HCT116 (cell line): ENCODE measurements around the gene OSGIN1.

Source experiments
- CTCF ChIP-seq, 3 experiments: fragments of 200-600 bp in 1 of 3; sonication (generic) in 1 of 3; IDR thresholded peaks in 2 of 3; conservative IDR thresholded peaks in 1 of 3; 2 replicates each; pipeline ENCODE4 v1.5.1; 2012 to 2017; ENCODE audit warnings: low read depth in 2 of 3, low read length in 2 of 3, antibody characterized with exemption in 1 of 3, borderline replicate concordance in 1 of 3, control low read depth in 1 of 3, mild to moderate bottlenecking in 1 of 3, mixed read lengths in 1 of 3, mixed run types in 1 of 3, moderate library complexity in 1 of 3; ENCODE audit not compliant: insufficient read depth in 1 of 3
- POLR2A ChIP-seq: IDR thresholded peaks from 2 replicates; pipeline ENCODE4 v1.7.0; 2011; ENCODE audit warnings: borderline replicate concordance; ENCODE audit not compliant: insufficient read depth, insufficient read length; ENCODE audit errors: extremely low read depth
- ZNF274 ChIP-seq: fragments of 200-500 bp; sonication (Bioruptor generic); IDR thresholded peaks from 2 replicates; pipeline ENCODE4 v1.6.1; 2014; ENCODE audit warnings: mild to moderate bottlenecking, low read depth, low read length, inconsistent platforms

GRCh38 chr16:83994087-83994486 is 41.0 kb downstream of the OSGIN1 start:
- no peak for TF ChIP-seq CTCF (IDR thresholded peaks at IDR 0.05 in 2 of 3, conservative IDR thresholded peaks at IDR 0.05 in 1 of 3; ENCODE audit: borderline replicate concordance in 1 of 3, insufficient read depth in 1 of 3, low read depth in 2 of 3, low read length in 2 of 3)
- TF ChIP-seq POLR2A, result no peak
- no peak for TF ChIP-seq ZNF274
